ENCODE results near the gene IKBKG.
"Not testable (repeated sequence)": the region's sequence is repeated elsewhere in the genome, so short reads cannot be mapped to it uniquely, and the experiment has no call there.

The IKBKG gene

DNA sequence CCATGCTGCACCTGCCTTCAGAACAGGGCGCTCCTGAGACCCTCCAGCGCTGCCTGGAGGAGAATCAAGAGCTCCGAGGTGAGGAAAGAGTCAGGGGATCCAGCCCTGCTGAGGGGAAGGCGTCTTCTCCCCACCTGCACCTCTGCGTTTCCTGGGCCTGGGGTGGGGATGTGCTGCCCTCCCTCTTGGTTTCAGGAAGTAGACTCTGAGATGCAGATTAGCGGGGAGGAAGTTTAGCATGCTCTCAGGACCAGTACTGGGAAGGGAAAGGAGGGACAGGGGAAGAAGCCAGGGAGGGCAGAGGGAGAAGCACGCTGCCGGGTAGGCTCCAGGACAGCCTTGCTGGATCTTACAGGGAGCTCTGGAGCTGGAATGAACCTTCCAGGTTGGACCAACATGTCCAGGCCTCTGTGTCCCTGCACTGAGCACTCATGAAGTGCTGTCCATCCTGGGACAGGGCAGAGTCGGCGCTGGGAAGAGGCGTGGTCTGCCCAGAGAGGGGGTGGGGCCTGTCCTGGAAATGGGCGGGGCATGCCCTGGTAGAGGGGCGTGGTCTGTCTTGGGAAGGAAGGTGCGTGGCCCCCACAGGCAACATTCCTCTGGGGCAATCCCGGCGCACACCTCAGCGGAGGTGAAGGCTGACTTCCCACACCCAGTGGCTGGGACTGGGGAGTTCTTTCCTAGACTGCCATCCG is 4.8 kb downstream of the IKBKG start:
- not testable (repeated sequence) for H2AFZ ChIP-seq (ENCODE audit: low read depth, low read length); H3K27me3 ChIP-seq (ENCODE audit: insufficient read depth, low read length); H3K9me3 ChIP-seq (ENCODE audit: low read length); H3K4me1 ChIP-seq (ENCODE audit: insufficient read depth, low read length); H3K4me3 ChIP-seq (ENCODE audit: low read length); H3K36me3 ChIP-seq (ENCODE audit: insufficient read depth, low read length)

DNA sequence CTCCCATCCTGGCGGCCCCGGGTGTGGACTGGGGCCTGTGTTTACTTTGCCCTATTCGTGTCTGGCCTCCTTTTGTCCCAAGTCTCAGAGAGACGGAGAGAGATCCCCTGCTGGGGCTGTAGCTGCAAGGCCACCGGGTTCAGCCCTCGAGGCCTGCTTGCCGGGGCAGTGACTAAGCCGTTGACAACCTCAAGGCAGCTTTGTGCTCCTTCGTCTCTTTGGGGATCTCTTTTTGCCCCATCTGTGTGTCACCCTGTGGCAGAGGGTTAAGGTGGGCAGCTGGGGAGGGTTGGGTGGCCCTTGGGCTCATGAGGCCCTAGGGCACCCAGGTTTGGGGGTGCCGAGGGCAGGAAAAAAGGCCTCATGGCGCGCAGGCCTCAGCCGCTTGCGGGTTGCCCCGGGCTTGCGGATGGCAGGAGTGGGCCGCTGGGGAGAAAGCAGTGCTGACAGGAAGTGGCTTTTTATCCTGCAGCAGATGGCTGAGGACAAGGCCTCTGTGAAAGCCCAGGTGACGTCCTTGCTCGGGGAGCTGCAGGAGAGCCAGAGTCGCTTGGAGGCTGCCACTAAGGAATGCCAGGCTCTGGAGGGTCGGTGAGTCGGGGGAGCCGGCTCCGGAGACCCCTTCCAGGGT is 10.8 kb downstream of the IKBKG start:
- H3K36me3 ChIP-seq (ENCODE audit: insufficient read depth, low read length); H3K4me3 ChIP-seq (ENCODE audit: low read length); H3K4me1 ChIP-seq (ENCODE audit: insufficient read depth, low read length); H2AFZ ChIP-seq (ENCODE audit: low read depth, low read length); H3K27me3 ChIP-seq (ENCODE audit: insufficient read depth, low read length); H3K9me3 ChIP-seq (ENCODE audit: low read length): not testable (repeated sequence)

DNA sequence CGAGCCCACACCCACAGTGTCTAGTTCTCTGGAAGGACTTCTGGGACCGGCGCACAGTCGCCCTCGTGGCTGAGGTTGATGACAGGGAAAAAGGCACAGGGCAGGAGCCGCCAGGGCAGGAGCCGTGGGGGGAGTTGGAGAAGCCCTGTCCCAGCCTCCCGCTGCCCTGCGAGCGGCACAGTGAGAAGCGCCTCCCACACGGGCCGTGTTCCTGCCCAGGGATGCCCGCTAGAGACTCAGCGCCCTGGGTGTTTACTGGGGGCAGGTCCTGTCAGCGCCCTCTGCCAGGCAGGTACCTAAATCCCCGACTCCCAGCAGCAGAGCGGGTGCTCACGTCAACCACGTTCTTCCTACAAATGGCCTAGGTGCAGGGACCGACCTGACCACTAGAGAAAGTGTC is 11.5 kb downstream of the IKBKG start:
- H3K27me3 ChIP-seq (ENCODE audit: insufficient read depth, low read length); H3K9me3 ChIP-seq (ENCODE audit: low read length); H3K4me1 ChIP-seq (ENCODE audit: insufficient read depth, low read length); H3K36me3 ChIP-seq (ENCODE audit: insufficient read depth, low read length); H3K4me3 ChIP-seq (ENCODE audit: low read length); H2AFZ ChIP-seq (ENCODE audit: low read depth, low read length): not testable (repeated sequence)

GRCh38 chrX:154560326-154560725 is 12.9 kb downstream of the IKBKG start:
- H2AFZ ChIP-seq (ENCODE audit: low read depth, low read length); H3K4me1 ChIP-seq (ENCODE audit: insufficient read depth, low read length); H3K4me3 ChIP-seq (ENCODE audit: low read length); H3K9me3 ChIP-seq (ENCODE audit: low read length); H3K27me3 ChIP-seq (ENCODE audit: insufficient read depth, low read length); H3K36me3 ChIP-seq (ENCODE audit: insufficient read depth, low read length): not testable (repeated sequence)

DNA sequence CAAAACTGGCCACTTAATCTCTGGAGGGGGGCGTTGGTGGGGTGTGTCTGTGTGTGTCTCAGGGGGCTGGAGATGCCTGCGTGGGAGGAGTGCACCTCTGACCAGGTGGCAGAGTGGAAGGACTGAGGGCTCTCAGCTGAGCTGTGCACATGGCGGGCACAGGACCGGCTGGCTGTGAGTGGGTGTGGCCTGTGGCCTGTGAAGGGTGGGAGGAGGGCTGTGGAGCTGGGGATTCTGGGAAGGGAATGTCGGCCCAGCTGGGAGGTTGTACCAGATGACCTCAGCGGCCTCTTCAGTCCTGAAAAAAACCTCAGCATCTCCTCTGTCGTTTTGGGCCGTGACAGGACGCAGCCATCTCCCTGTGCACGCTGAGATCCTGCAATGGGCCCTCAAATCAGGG is 14.9 kb downstream of the IKBKG start:
- H3K4me3 ChIP-seq (ENCODE audit: low read length); H3K36me3 ChIP-seq (ENCODE audit: insufficient read depth, low read length); H3K9me3 ChIP-seq (ENCODE audit: low read length); H2AFZ ChIP-seq (ENCODE audit: low read depth, low read length); H3K27me3 ChIP-seq (ENCODE audit: insufficient read depth, low read length); H3K4me1 ChIP-seq (ENCODE audit: insufficient read depth, low read length): not testable (repeated sequence)

GRCh38 chrX:154570361-154570760 is 22.9 kb downstream of the IKBKG start:
- H3K4me3 ChIP-seq (ENCODE audit: low read length); H2AFZ ChIP-seq (ENCODE audit: low read depth, low read length); H3K27me3 ChIP-seq (ENCODE audit: insufficient read depth, low read length); H3K4me1 ChIP-seq (ENCODE audit: insufficient read depth, low read length); H3K9me3 ChIP-seq (ENCODE audit: low read length); H3K36me3 ChIP-seq (ENCODE audit: insufficient read depth, low read length): not testable (repeated sequence)

DNA sequence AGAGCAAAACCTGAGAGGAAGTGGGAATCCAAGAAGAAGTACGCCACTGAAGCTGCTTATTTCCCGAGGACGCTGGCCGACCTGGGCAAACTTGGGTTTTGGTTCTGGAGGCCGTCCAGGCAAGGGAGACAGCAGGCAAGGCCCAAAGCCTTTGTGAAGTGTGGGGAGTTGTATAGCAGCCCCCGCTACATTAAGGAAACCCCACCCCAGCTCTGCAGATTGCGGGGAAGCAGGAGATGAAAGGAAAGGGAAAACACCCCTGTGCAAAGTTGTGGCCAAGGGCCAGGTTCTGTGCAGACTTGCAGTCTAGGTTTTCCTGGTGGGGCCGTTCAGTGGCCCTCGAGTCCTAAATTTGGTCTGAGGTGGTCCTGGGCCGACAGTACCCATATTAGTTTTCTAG is 25.6 kb downstream of the IKBKG start:
- not testable (repeated sequence) for H3K36me3 ChIP-seq (ENCODE audit: insufficient read depth, low read length); H3K4me3 ChIP-seq (ENCODE audit: low read length); H3K9me3 ChIP-seq (ENCODE audit: low read length); H3K4me1 ChIP-seq (ENCODE audit: insufficient read depth, low read length); H2AFZ ChIP-seq (ENCODE audit: low read depth, low read length); H3K27me3 ChIP-seq (ENCODE audit: insufficient read depth, low read length)

DNA sequence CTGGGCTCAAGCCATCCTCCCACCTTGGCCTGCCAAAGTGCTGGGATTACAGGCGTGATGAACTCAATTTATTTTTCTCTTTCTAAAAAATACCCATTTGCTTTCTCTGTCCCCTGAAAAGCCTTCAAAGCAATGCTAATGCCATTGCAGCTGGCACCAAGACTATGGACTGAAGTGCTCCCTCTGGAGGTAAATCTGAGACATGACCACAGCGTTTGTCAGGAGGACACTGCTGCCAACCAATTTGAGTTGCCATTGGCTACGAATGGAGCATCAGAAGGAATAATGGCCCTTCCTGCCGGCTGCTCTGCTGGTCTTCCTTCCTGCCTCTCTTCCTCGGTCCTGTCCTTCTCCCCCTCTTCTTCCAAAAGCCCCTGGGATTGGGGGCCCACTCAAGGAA is 27.7 kb downstream of the IKBKG start:
- not testable (repeated sequence) for H2AFZ ChIP-seq (ENCODE audit: low read depth, low read length); H3K36me3 ChIP-seq (ENCODE audit: insufficient read depth, low read length); H3K4me1 ChIP-seq (ENCODE audit: insufficient read depth, low read length); H3K9me3 ChIP-seq (ENCODE audit: low read length); H3K27me3 ChIP-seq (ENCODE audit: insufficient read depth, low read length); H3K4me3 ChIP-seq (ENCODE audit: low read length)

DNA sequence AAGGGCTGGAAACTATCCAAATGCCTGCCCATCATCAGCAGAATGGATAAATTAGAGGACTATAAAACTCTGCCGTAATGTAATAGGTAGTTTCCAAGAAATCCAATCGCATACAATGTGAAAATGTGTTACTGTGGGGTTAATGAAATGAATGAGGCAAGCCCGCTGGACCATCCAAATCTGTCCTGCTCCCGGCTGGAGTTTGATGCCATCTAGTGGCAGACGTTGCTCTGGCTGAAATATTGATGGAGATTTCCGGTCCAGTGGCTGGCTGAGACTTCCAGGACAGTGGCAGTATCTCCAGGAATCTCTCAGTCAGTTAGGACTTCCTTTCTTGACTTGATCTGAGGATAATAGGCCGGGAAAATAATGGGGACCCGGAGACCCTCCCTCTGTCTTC is 35.6 kb downstream of the IKBKG start:
- not testable (repeated sequence) for H3K4me3 ChIP-seq (ENCODE audit: low read length); H3K9me3 ChIP-seq (ENCODE audit: low read length); H3K4me1 ChIP-seq (ENCODE audit: insufficient read depth, low read length); H3K36me3 ChIP-seq (ENCODE audit: insufficient read depth, low read length); H3K27me3 ChIP-seq (ENCODE audit: insufficient read depth, low read length); H2AFZ ChIP-seq (ENCODE audit: low read depth, low read length)

GRCh38 chrX:154584585-154585183 is 37.3 kb downstream of the IKBKG start, which contains the start of gene CTAG1A:
TSS of gene CTAG1A (plus strand) at chrX:154585133. CDS start at chrX:154585207, 74 bp downstream.
- H3K36me3 ChIP-seq (ENCODE audit: insufficient read depth, low read length); H3K4me1 ChIP-seq (ENCODE audit: insufficient read depth, low read length); H3K4me3 ChIP-seq (ENCODE audit: low read length); H2AFZ ChIP-seq (ENCODE audit: low read depth, low read length); H3K27me3 ChIP-seq (ENCODE audit: insufficient read depth, low read length); H3K9me3 ChIP-seq (ENCODE audit: low read length): not testable (repeated sequence)

GRCh38 chrX:154590415-154590814 is 43.0 kb downstream of the IKBKG start:
- H3K4me1 ChIP-seq (ENCODE audit: insufficient read depth, low read length); H3K27me3 ChIP-seq (ENCODE audit: insufficient read depth, low read length); H3K4me3 ChIP-seq (ENCODE audit: low read length); H3K9me3 ChIP-seq (ENCODE audit: low read length); H2AFZ ChIP-seq (ENCODE audit: low read depth, low read length); H3K36me3 ChIP-seq (ENCODE audit: insufficient read depth, low read length): not testable (repeated sequence)

- no peak overlapping the region for H2AFZ ChIP-seq (ENCODE audit: low read depth, low read length)
- no peaks in the 10 kb centered on the region for H3K9me3 ChIP-seq (ENCODE audit: low read length)
- peaks cover 9% of the 10 kb centered on the region for H3K4me1 ChIP-seq (ENCODE audit: insufficient read depth, low read length)
- H3K36me3 ChIP-seq (ENCODE audit: insufficient read depth, low read length), result no peaks in the 10 kb centered on the region
- H3K27me3 ChIP-seq (ENCODE audit: insufficient read depth, low read length), result no peaks in the 10 kb centered on the region
- H3K4me3 ChIP-seq (ENCODE audit: low read length), result no peak overlapping the region
These were observed 45.1 kb downstream of the IKBKG start for GRCh38 chrX:154592505-154592904.

GRCh38 chrX:154593201-154593600 is 45.8 kb downstream of the IKBKG start:
- no peaks in the 10 kb centered on the region for H3K27me3 ChIP-seq (ENCODE audit: insufficient read depth, low read length)
- H2AFZ ChIP-seq (ENCODE audit: low read depth, low read length), result no peak overlapping the region
- no peak overlapping the region for H3K4me3 ChIP-seq (ENCODE audit: low read length)
- H3K36me3 ChIP-seq (ENCODE audit: insufficient read depth, low read length), result no peaks in the 10 kb centered on the region
- no peaks in the 10 kb centered on the region for H3K9me3 ChIP-seq (ENCODE audit: low read length)
- H3K4me1 ChIP-seq (ENCODE audit: insufficient read depth, low read length), result peaks cover 9% of the 10 kb centered on the region

GRCh38 chrX:154594491-154594890 is 47.1 kb downstream of the IKBKG start:
- Histone ChIP-seq H3K36me3 (ENCODE audit: insufficient read depth, low read length) (no peaks in the 10 kb centered on the region), H3K4me1 (ENCODE audit: insufficient read depth, low read length) (peaks cover 9% of the 10 kb centered on the region), H3K9me3 (ENCODE audit: low read length) (no peaks in the 10 kb centered on the region), H3K4me3 (ENCODE audit: low read length) (no peak overlapping the region), H3K27me3 (ENCODE audit: insufficient read depth, low read length) (no peaks in the 10 kb centered on the region), H2AFZ (ENCODE audit: low read depth, low read length) (no peak overlapping the region)

All from neuron (in vitro differentiated cells).